ENCODE measurements around the gene SUPT7L.

SUPT7L gene, protein sequence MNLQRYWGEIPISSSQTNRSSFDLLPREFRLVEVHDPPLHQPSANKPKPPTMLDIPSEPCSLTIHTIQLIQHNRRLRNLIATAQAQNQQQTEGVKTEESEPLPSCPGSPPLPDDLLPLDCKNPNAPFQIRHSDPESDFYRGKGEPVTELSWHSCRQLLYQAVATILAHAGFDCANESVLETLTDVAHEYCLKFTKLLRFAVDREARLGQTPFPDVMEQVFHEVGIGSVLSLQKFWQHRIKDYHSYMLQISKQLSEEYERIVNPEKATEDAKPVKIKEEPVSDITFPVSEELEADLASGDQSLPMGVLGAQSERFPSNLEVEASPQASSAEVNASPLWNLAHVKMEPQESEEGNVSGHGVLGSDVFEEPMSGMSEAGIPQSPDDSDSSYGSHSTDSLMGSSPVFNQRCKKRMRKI

DNA sequence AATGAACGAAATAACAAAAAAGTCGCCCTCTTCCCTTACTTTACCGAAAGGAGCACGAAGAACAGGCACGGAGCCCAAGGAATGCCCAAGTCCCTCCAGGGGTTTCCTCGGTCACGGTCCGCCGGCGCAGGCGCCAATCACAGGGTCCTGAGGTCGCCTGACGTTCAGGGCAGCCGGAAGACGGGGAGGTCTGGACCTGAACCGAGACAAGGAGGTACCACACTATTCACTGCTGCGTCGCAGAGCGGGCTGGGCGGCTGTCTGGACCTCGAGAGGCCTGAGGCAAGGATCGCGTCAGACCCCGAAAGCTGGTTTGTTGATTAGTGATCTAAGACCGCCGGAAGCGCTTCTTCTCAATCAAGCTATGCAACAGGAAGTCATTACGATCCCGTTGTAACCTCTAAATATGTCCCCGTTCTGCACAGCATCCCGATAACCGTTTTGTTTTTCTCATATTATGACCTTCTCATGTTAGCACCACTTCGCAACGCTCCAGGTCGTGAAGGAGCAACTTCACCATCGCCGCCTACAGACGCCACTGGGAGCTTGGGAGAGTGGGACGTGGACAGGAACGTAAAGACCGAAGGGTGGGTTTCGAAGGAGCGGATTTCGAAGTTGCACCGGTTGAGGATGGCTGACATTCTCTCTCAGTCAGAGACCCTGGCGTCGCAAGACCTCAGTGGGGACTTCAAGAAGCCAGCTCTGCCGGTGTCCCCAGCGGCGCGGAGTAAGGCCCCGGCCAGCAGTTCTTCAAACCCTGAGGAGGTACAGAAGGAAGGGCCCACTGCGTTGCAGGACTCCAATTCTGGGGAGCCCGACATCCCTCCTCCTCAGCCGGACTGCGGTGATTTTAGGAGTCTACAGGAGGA, at the start of gene SUPT7L, which contains the start of gene SLC4A1AP:
Gene SUPT7L, minus strand, starts transcription at position 330 of the 869 bp plus-strand sequence. CDS start 1,422 bp downstream, outside the sequence.
Gene SLC4A1AP, plus strand, starts transcription at position 605 of the 869 bp plus-strand sequence. Its CDS starts 26 bp downstream, at position 631.
- Histone ChIP-seq H3K4me1 (ENCODE audit: control insufficient read depth, insufficient read depth, low read length) (peaks cover 13% of the 10 kb centered on the region), H3K27me3 (ENCODE audit: control insufficient read depth, insufficient read depth, low read length) (no peaks in the 10 kb centered on the region), H3K4me3 (ENCODE audit: low read length) (peak within 1 kb of the TSS; percentile 91), H3K36me3 (ENCODE audit: control insufficient read depth, insufficient read depth, low read length) (peaks cover 13% of the 10 kb centered on the region), H3K9ac (ENCODE audit: low read length) (peak within 1 kb of the TSS; percentile 72), H3K27ac (ENCODE audit: low read depth, low read length) (peak within 1 kb of the TSS; percentile 88)

DNA sequence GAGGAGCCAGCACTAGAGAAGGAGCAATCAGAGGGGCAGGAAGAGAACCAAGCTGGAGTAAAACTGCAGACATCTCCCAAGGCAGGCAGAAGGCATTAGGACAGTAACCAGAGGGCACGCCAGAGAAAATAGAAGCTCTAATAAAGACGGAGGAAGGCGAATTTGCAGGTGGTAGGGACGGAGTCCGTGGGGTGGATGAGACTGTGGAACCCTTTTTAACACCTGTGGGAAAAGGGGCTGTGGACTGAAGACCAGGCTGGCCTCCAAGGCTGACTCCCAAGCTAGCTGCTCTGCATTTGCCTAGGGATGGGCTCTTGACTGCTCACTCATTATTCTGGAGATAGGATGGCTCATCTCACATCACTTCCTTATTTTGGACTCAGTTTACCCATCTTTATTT, 49.8 kb upstream of the SUPT7L start:
- H3K36me3 ChIP-seq (ENCODE audit: control insufficient read depth, insufficient read depth, low read length): no peaks in the 10 kb centered on the region
- H3K4me3 ChIP-seq (ENCODE audit: low read length): no peak overlapping the region
- peaks cover 5% of the 10 kb centered on the region for H3K4me1 ChIP-seq (ENCODE audit: control insufficient read depth, insufficient read depth, low read length)
- H3K27ac ChIP-seq (ENCODE audit: low read depth, low read length): no peak overlapping the region
- no peak overlapping the region for H3K9ac ChIP-seq (ENCODE audit: low read length)
- H3K27me3 ChIP-seq (ENCODE audit: control insufficient read depth, insufficient read depth, low read length): peaks cover 4% of the 10 kb centered on the region

DNA sequence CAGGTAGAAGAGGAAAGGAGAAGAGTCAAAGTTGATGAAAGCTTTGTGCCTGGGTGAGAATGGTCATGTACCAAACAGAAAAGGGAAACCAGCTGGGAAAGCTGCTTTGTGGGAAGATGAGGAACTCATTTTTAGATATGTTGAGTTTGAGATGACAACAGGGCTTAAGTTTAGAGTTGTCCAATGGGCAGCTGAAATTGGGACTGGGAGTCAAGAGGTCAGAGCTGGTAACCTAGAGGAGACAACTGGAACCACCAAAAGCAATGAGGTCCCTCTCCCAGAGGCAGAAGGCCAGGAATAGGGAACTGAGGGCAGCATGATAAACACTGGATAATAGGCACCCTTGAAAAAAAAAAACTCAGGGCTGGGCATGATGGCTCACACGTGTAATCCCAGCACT, 49.1 kb upstream of the SUPT7L start:
- Histone ChIP-seq H3K36me3 (ENCODE audit: control insufficient read depth, insufficient read depth, low read length) (no peaks in the 10 kb centered on the region), H3K4me1 (ENCODE audit: control insufficient read depth, insufficient read depth, low read length) (peaks cover 6% of the 10 kb centered on the region), H3K9ac (ENCODE audit: low read length) (no peak overlapping the region), H3K4me3 (ENCODE audit: low read length) (no peak overlapping the region), H3K27me3 (ENCODE audit: control insufficient read depth, insufficient read depth, low read length) (peaks cover 4% of the 10 kb centered on the region), H3K27ac (ENCODE audit: low read depth, low read length) (no peak overlapping the region)

DNA sequence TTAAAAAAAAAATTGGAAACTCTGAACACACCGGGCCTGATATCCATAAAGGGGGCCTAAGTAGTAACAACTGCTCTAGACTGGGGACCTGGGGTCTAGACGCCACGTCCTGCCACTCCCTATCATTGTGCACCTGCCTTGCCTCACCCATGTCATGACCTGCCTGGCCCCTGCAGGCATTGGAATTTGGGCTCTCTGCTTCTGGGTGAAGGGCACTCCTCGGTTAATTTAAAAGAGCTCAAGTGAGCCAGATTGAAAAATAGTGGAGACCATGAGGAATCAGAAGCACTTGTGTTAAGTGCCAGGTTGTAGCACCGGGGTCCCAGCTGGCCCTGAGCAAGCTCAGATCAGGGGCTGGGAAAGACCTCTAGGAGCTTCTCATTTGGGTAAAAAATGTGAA, 48.4 kb upstream of the SUPT7L start:
- peaks cover 4% of the 10 kb centered on the region for H3K27me3 ChIP-seq (ENCODE audit: control insufficient read depth, insufficient read depth, low read length)
- no peaks in the 10 kb centered on the region for H3K36me3 ChIP-seq (ENCODE audit: control insufficient read depth, insufficient read depth, low read length)
- peaks cover 6% of the 10 kb centered on the region for H3K4me1 ChIP-seq (ENCODE audit: control insufficient read depth, insufficient read depth, low read length)
- H3K27ac ChIP-seq (ENCODE audit: low read depth, low read length): no peak overlapping the region
- no peak overlapping the region for H3K9ac ChIP-seq (ENCODE audit: low read length)
- H3K4me3 ChIP-seq (ENCODE audit: low read length): no peak overlapping the region

DNA sequence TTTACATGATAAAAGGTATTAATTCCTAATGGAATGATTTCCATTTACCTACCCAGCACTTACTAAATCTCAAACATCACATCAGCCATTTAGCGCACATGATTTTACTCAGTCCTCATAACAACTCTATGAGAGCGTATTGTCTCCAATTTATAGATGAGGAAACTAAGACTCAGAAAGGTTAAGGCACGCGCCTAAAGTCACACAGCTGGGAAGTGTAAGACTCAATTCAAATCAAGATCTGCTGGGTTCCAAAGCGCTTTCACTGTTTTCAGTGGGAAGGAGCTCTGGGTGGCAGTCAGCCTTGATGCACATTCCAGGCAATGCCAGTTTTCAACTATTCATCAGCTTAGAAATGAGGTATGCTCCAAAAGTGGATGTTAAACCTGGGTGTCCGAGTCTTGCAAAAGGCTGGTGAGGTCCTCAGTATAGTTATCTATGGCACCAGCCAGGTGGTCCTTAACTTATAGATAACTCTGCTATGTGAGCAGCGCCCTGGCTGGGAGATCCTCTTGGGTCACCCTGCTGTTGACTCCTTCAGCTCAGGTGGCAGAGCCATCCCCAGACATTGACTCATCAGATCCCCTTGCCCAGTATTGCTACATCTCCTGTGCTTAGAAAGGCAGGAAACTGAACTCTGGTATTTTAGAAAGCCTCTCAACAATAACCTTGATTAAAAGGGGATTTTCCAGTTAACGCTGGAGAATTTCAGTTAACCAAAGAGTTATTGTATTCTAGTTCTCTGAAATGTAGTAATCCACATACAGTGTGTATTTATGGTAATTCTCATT, 47.4 kb upstream of the SUPT7L start:
- Histone ChIP-seq H3K9ac (ENCODE audit: low read length) (no peak overlapping the region), H3K27ac (ENCODE audit: low read depth, low read length) (no peak overlapping the region), H3K4me1 (ENCODE audit: control insufficient read depth, insufficient read depth, low read length) (peaks cover 10% of the 10 kb centered on the region), H3K36me3 (ENCODE audit: control insufficient read depth, insufficient read depth, low read length) (no peaks in the 10 kb centered on the region), H3K4me3 (ENCODE audit: low read length) (no peak overlapping the region), H3K27me3 (ENCODE audit: control insufficient read depth, insufficient read depth, low read length) (peaks cover 4% of the 10 kb centered on the region)

DNA sequence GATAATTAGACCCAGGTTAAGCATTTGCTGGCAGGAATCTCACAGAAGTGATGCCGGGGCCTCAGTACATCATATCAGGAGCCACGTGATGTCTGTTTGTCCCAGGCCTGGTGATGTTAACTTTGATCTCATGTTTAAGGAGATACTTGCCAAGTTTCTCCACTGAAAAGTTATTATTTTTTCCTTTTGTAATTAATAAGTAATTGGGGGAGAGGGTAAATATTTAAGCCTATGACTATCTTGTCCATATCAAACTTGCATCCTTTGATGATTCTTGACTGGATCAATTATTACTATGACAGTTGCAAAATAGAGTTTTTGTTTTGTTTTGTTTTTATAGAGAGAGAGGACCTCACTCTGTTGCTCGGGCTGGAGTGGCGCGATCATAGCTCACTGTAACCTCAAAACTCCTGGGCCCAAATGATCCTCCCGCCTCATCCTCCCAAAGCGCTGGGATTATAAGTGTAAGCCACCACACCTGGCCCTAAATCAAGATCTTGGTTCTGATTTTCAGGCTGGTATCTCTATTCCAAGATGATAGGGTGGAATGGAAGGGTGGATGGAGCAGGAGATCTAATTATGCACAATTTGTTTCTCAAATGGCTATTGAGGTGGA, 46.7 kb upstream of the SUPT7L start:
- Histone ChIP-seq H3K27me3 (ENCODE audit: control insufficient read depth, insufficient read depth, low read length) (peaks cover 4% of the 10 kb centered on the region), H3K36me3 (ENCODE audit: control insufficient read depth, insufficient read depth, low read length) (no peaks in the 10 kb centered on the region), H3K9ac (ENCODE audit: low read length) (no peak overlapping the region), H3K4me1 (ENCODE audit: control insufficient read depth, insufficient read depth, low read length) (peaks cover 11% of the 10 kb centered on the region), H3K4me3 (ENCODE audit: low read length) (no peak overlapping the region), H3K27ac (ENCODE audit: low read depth, low read length) (no peak overlapping the region)

DNA sequence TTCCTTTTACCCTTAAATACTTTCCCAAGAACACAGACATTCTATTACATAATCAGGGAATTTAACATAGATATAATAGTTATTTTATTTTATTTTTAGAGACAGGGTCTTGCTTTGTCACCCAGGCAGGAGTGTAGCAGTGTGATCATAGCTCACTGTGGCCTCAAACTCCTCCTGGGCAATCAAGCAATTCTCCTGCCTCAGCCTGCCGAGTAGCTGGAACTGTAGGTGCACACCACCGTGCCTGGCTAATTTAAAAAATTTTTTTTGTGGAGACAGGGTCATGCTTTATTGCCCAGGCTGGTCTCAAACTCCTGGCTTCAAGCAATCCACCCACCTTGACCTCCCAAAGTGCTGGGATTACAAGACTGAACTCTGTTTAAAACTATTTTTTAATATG, 45.9 kb upstream of the SUPT7L start:
- Histone ChIP-seq H3K4me3 (ENCODE audit: low read length) (no peak overlapping the region), H3K9ac (ENCODE audit: low read length) (no peak overlapping the region), H3K36me3 (ENCODE audit: control insufficient read depth, insufficient read depth, low read length) (no peaks in the 10 kb centered on the region), H3K27me3 (ENCODE audit: control insufficient read depth, insufficient read depth, low read length) (peaks cover 2% of the 10 kb centered on the region), H3K27ac (ENCODE audit: low read depth, low read length) (no peak overlapping the region), H3K4me1 (ENCODE audit: control insufficient read depth, insufficient read depth, low read length) (peaks cover 8% of the 10 kb centered on the region)

DNA sequence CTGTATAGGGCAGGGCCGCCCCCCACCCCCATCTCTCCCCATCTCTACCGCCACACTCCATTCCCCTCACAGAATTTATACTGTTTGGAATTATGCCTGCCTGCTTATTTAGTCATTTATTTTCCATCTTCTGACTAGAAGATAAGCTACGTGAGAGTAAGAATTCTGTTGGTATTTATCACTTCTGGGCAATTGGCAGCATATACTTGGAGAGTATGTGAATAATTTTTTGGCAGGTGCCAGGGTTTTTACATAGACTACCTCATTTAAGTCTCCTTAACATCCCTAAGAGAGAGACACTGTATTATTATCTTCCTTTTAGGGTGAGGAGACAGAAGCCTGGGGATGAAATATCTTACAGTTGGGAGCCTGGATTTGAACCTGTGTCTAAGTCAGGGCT, 45.3 kb upstream of the SUPT7L start:
- no peaks in the 10 kb centered on the region for H3K27me3 ChIP-seq (ENCODE audit: control insufficient read depth, insufficient read depth, low read length)
- H3K4me3 ChIP-seq (ENCODE audit: low read length): no peak overlapping the region
- no peaks in the 10 kb centered on the region for H3K36me3 ChIP-seq (ENCODE audit: control insufficient read depth, insufficient read depth, low read length)
- H3K4me1 ChIP-seq (ENCODE audit: control insufficient read depth, insufficient read depth, low read length): peaks cover 11% of the 10 kb centered on the region
- peak overlapping the region; percentile 51 for H3K27ac ChIP-seq (ENCODE audit: low read depth, low read length)
- no peak overlapping the region for H3K9ac ChIP-seq (ENCODE audit: low read length)

DNA sequence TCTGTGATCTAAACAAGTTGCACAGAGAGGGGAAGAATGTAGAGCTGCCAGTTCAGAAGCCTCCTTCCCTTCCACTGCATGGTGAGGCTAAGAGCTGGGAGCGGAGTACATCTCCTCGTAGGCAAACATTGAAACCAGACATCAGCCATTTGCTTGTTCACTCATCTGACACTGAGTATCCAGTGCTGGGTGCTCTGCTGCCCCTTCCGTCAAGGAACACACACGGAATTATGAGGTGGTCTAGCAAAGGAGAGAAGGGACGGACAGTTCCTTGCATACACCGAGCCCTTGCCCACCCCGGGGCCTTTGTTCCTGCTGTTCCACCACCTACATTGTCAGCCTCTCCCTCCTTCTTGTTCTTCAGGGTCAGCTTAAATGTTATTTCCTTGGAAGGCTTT, 44.8 kb upstream of the SUPT7L start:
- Histone ChIP-seq H3K27ac (ENCODE audit: low read depth, low read length) (peak overlapping the region; percentile 51), H3K4me1 (ENCODE audit: control insufficient read depth, insufficient read depth, low read length) (peaks cover 15% of the 10 kb centered on the region), H3K27me3 (ENCODE audit: control insufficient read depth, insufficient read depth, low read length) (no peaks in the 10 kb centered on the region), H3K4me3 (ENCODE audit: low read length) (no peak overlapping the region), H3K9ac (ENCODE audit: low read length) (no peak overlapping the region), H3K36me3 (ENCODE audit: control insufficient read depth, insufficient read depth, low read length) (no peaks in the 10 kb centered on the region)

DNA sequence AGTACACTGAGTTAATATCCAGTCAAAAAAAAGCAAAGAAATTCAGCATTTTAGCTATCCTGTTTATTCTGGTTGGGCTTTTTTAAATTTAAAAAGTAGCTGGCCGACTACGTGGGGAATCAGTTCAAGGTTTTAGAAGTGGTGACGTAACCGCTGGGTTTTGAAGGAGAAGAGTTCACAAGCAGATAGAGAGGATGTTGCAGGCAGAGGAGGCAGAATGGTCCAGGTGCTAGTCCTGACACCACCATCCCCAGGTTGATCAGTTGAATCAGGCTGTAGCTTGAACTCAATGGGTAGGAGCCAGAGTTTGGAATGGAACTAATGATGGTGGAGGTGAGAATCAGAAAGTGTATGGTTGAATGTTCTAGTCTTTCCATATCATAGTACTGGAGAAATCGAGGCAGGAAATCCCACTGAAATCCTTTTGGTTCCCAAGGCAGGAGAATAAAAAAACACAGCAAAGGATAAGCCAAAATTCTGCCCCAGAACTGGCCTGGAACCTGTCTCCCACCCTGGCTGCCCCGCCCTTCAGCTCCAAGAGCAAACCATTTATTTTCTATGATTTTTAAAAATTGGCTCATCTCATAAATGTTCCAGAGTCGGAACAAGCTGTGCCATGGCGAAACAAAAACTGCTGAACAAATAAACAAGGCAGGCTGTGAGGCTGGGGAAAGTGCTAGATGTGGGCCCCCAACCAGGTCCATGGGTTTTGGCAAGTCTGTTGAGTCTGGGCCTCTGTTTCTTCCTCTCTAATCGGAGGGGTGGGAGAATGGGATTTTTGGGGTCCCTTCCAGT, 44.2 kb upstream of the SUPT7L start:
- peak overlapping the region; percentile 51 for H3K27ac ChIP-seq (ENCODE audit: low read depth, low read length)
- H3K36me3 ChIP-seq (ENCODE audit: control insufficient read depth, insufficient read depth, low read length): no peaks in the 10 kb centered on the region
- H3K4me1 ChIP-seq (ENCODE audit: control insufficient read depth, insufficient read depth, low read length): peaks cover 15% of the 10 kb centered on the region
- no peak overlapping the region for H3K4me3 ChIP-seq (ENCODE audit: low read length)
- no peaks in the 10 kb centered on the region for H3K27me3 ChIP-seq (ENCODE audit: control insufficient read depth, insufficient read depth, low read length)
- H3K9ac ChIP-seq (ENCODE audit: low read length): no peak overlapping the region

Measured in rectal smooth muscle tissue (tissue), 1 donor.